Duodenal mucosa (tissue), 2 donors: ENCODE results near the gene TFF2.

Experiments
- H3K27ac ChIP-seq: one replicate; pipeline ENCODE4 v1.7.0; 2013; ENCODE audit warnings: low read depth, low read length
- H3K27me3 ChIP-seq, 2 donors: one replicate each; pipeline ENCODE4 v1.7.0; 2013; ENCODE audit warnings: low read length in 2 of 2, control low read depth in 1 of 2; ENCODE audit not compliant: insufficient read depth in 2 of 2, control insufficient read depth in 1 of 2
- H3K36me3 ChIP-seq, 2 donors: one replicate each; pipeline ENCODE4 v1.7.0; 2013; ENCODE audit warnings: low read length in 2 of 2, control low read depth in 1 of 2; ENCODE audit not compliant: insufficient read depth in 2 of 2, control insufficient read depth in 1 of 2
- H3K4me1 ChIP-seq, 2 donors: one replicate each; pipeline ENCODE4 v1.7.0; 2013; ENCODE audit warnings: low read length in 2 of 2, control low read depth in 1 of 2; ENCODE audit not compliant: insufficient read depth in 2 of 2, control insufficient read depth in 1 of 2
- H3K4me3 ChIP-seq, 2 donors: one replicate each; pipeline ENCODE4 v1.7.0; 2013; ENCODE audit warnings: low read length in 2 of 2, low read depth in 1 of 2
- H3K9ac ChIP-seq, 2 donors: one replicate each; pipeline ENCODE4 v1.7.0; 2013; ENCODE audit warnings: low read length in 2 of 2, low read depth in 1 of 2
- H3K9me3 ChIP-seq, 2 donors: one replicate each; pipeline ENCODE4 v1.7.0; 2013; ENCODE audit warnings: low read length in 2 of 2, control low read depth in 1 of 2; ENCODE audit not compliant: control insufficient read depth in 1 of 2

TFF2 gene

GRCh38 chr21:42375966-42376337 lies 25.2 kb upstream of the TFF2 start:
- H3K27ac ChIP-seq = peak overlapping the region; percentile 1
- H3K4me1 ChIP-seq = peaks cover 12 to 14% of the 10 kb centered on the region in 2 donors
- H3K27me3 ChIP-seq = no peaks in the 10 kb centered on the region
- no peaks in the 10 kb centered on the region for H3K9me3 ChIP-seq
- no peak overlapping the region for H3K4me3 ChIP-seq
- H3K9ac ChIP-seq = peak overlapping the region in 1 of 2 donors; percentile 23
- H3K36me3 ChIP-seq = no peaks in the 10 kb centered on the region

GRCh38 chr21:42375506-42375905 lies 24.7 kb upstream of the TFF2 start:
- no peak overlapping the region for H3K9ac ChIP-seq
- no peaks in the 10 kb centered on the region for H3K9me3 ChIP-seq
- H3K27ac ChIP-seq = no peak overlapping the region
- no peaks in the 10 kb centered on the region for H3K36me3 ChIP-seq
- H3K4me3 ChIP-seq = no peak overlapping the region
- no peaks in the 10 kb centered on the region for H3K27me3 ChIP-seq
- peaks cover 12 to 14% of the 10 kb centered on the region in 2 donors for H3K4me1 ChIP-seq

GRCh38 chr21:42374864-42375499 lies 24.2 kb upstream of the TFF2 start:
- Histone ChIP-seq H3K4me1 (peaks cover 12 to 14% of the 10 kb centered on the region in 2 donors), H3K9me3 (no peaks in the 10 kb centered on the region), H3K4me3 (no peak overlapping the region), H3K36me3 (no peaks in the 10 kb centered on the region), H3K27me3 (no peaks in the 10 kb centered on the region), H3K27ac (no peak overlapping the region), H3K9ac (no peak overlapping the region)

- Histone ChIP-seq H3K27me3 (no peaks in the 10 kb centered on the region), H3K9ac (no peak overlapping the region), H3K4me3 (no peak overlapping the region), H3K4me1 (peaks cover 12 to 14% of the 10 kb centered on the region in 2 donors), H3K9me3 (no peaks in the 10 kb centered on the region), H3K27ac (no peak overlapping the region), H3K36me3 (no peaks in the 10 kb centered on the region)
Observed at GRCh38 chr21:42374457-42374856, 23.7 kb upstream of the TFF2 start.

- no peak overlapping the region for H3K27ac ChIP-seq
- no peak overlapping the region for H3K9ac ChIP-seq
- no peaks in the 10 kb centered on the region for H3K36me3 ChIP-seq
- H3K9me3 ChIP-seq = no peaks in the 10 kb centered on the region
- no peak overlapping the region for H3K4me3 ChIP-seq
- H3K4me1 ChIP-seq = peaks cover 12 to 14% of the 10 kb centered on the region in 2 donors
- no peaks in the 10 kb centered on the region for H3K27me3 ChIP-seq
Observed at GRCh38 chr21:42373908-42374455, 23.2 kb upstream of the TFF2 start.

GRCh38 chr21:42373196-42373907 lies 22.6 kb upstream of the TFF2 start:
- H3K27ac ChIP-seq = no peak overlapping the region
- no peaks in the 10 kb centered on the region for H3K36me3 ChIP-seq
- no peak overlapping the region for H3K4me3 ChIP-seq
- no peaks in the 10 kb centered on the region for H3K27me3 ChIP-seq
- no peaks in the 10 kb centered on the region for H3K9me3 ChIP-seq
- H3K9ac ChIP-seq = no peak overlapping the region
- H3K4me1 ChIP-seq = peaks cover 12 to 14% of the 10 kb centered on the region in 2 donors

GRCh38 chr21:42370894-42371654 lies 20.3 kb upstream of the TFF2 start:
- H3K9ac ChIP-seq = no peak overlapping the region
- H3K36me3 ChIP-seq = no peaks in the 10 kb centered on the region
- H3K4me3 ChIP-seq = no peak overlapping the region
- H3K27ac ChIP-seq = no peak overlapping the region
- H3K27me3 ChIP-seq = no peaks in the 10 kb centered on the region
- H3K4me1 ChIP-seq = peaks cover 8 to 9% of the 10 kb centered on the region in 2 donors
- no peaks in the 10 kb centered on the region for H3K9me3 ChIP-seq

GRCh38 chr21:42369821-42370220 lies 19.0 kb upstream of the TFF2 start:
- Histone ChIP-seq H3K36me3 (no peaks in the 10 kb centered on the region), H3K27ac (no peak overlapping the region), H3K4me1 (no peaks in the 10 kb centered on the region), H3K9ac (no peak overlapping the region), H3K4me3 (no peak overlapping the region), H3K9me3 (no peaks in the 10 kb centered on the region), H3K27me3 (no peaks in the 10 kb centered on the region)

- no peaks in the 10 kb centered on the region for H3K4me1 ChIP-seq
- no peaks in the 10 kb centered on the region for H3K27me3 ChIP-seq
- H3K9ac ChIP-seq = no peak overlapping the region
- H3K9me3 ChIP-seq = no peaks in the 10 kb centered on the region
- H3K27ac ChIP-seq = no peak overlapping the region
- no peaks in the 10 kb centered on the region for H3K36me3 ChIP-seq
- H3K4me3 ChIP-seq = no peak overlapping the region
Observed at GRCh38 chr21:42367367-42368165, 16.8 kb upstream of the TFF2 start.
